Measurements from ENCODE around the gene ATRNL1.

DNA sequence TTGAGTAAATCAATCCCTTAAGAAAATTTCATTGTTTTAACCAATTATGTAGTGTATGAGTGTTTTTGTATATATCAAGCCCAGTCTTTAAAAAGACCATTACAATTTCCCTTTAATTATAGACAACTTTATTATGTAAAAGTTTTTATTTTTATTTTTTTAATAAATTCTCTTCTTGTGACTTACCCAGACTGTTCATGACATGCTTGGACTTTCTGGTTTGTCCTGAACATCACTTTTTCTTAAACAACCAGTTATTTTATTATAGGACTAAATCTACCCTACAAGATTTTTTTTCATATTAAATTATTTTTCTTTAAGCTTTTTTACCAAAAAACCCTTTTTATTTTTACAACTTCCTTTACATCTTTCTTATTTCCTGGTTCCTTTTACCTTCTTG, 410.4 kb downstream of the ATRNL1 start:
- TF ChIP-seq EZH2 (IDR thresholded peaks at IDR 0.05; ENCODE audit: low read depth, unreplicated experiment) (no peak), JUNB (IDR thresholded peaks at IDR 0.05; ENCODE audit: unreplicated experiment) (no peak)
- TF ChIP-seq, protein P1, sequence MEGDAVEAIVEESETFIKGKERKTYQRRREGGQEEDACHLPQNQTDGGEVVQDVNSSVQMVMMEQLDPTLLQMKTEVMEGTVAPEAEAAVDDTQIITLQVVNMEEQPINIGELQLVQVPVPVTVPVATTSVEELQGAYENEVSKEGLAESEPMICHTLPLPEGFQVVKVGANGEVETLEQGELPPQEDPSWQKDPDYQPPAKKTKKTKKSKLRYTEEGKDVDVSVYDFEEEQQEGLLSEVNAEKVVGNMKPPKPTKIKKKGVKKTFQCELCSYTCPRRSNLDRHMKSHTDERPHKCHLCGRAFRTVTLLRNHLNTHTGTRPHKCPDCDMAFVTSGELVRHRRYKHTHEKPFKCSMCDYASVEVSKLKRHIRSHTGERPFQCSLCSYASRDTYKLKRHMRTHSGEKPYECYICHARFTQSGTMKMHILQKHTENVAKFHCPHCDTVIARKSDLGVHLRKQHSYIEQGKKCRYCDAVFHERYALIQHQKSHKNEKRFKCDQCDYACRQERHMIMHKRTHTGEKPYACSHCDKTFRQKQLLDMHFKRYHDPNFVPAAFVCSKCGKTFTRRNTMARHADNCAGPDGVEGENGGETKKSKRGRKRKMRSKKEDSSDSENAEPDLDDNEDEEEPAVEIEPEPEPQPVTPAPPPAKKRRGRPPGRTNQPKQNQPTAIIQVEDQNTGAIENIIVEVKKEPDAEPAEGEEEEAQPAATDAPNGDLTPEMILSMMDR (conservative IDR thresholded peaks at IDR 0.05; ENCODE audit: low read depth in 2 of 2) = no peak
- TF ChIP-seq, protein P2, sequence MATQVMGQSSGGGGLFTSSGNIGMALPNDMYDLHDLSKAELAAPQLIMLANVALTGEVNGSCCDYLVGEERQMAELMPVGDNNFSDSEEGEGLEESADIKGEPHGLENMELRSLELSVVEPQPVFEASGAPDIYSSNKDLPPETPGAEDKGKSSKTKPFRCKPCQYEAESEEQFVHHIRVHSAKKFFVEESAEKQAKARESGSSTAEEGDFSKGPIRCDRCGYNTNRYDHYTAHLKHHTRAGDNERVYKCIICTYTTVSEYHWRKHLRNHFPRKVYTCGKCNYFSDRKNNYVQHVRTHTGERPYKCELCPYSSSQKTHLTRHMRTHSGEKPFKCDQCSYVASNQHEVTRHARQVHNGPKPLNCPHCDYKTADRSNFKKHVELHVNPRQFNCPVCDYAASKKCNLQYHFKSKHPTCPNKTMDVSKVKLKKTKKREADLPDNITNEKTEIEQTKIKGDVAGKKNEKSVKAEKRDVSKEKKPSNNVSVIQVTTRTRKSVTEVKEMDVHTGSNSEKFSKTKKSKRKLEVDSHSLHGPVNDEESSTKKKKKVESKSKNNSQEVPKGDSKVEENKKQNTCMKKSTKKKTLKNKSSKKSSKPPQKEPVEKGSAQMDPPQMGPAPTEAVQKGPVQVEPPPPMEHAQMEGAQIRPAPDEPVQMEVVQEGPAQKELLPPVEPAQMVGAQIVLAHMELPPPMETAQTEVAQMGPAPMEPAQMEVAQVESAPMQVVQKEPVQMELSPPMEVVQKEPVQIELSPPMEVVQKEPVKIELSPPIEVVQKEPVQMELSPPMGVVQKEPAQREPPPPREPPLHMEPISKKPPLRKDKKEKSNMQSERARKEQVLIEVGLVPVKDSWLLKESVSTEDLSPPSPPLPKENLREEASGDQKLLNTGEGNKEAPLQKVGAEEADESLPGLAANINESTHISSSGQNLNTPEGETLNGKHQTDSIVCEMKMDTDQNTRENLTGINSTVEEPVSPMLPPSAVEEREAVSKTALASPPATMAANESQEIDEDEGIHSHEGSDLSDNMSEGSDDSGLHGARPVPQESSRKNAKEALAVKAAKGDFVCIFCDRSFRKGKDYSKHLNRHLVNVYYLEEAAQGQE (IDR thresholded peaks at IDR 0.05; ENCODE audit: unreplicated experiment) = no peak

Data from GM23338 (cell line).